K562 (cell line): ENCODE data around the gene ZNF581.

Experiments used
- POLR2AphosphoS5 ChIP-seq: IDR thresholded peaks from 2 replicates; pipeline ENCODE4 v1.6.1; 2011; ENCODE audit warnings: mild to moderate bottlenecking, low read depth, low read length, moderate library complexity; ENCODE audit not compliant: control insufficient read depth, insufficient read depth
- RFX1 ChIP-seq: fragments of 450-650 bp; IDR thresholded peaks from 2 replicates; pipeline ENCODE4 v1.6.1; 2016; ENCODE audit warnings: mild to moderate bottlenecking, moderate library complexity
- SIRT6 ChIP-seq: IDR thresholded peaks from one replicate; pipeline ENCODE4 v1.6.1; 2012; ENCODE audit warnings: low read depth, mild to moderate bottlenecking, control low read depth, inconsistent platforms, low read length, moderate library complexity
- YY1 ChIP-seq, 3 experiments: IDR thresholded peaks; 2 replicates each; pipeline ENCODE4 v1.6.1; 2011; ENCODE audit warnings: low read length in 2 of 3, mild to moderate bottlenecking in 2 of 3, moderate library complexity in 2 of 3, borderline replicate concordance in 1 of 3, control low read depth in 1 of 3, low read depth in 1 of 3; ENCODE audit not compliant: insufficient read depth in 3 of 3, insufficient replicate concordance in 2 of 3, control insufficient read depth in 1 of 3, insufficient read length in 1 of 3; ENCODE audit errors: extremely low read depth in 1 of 3
- ZNF121 ChIP-seq: sonication (generic); formaldehyde crosslinking; conservative IDR thresholded peaks from 2 replicates; pipeline ENCODE4 v1.8.0; 2022; ENCODE audit warnings: missing genetic modification reagents
- TF ChIP-seq, protein P1 (sequence below), 3 experiments: IDR thresholded peaks in 2 of 3; conservative IDR thresholded peaks in 1 of 3; 2 replicates each; pipeline ENCODE4 v1.5.1; 2011 to 2012; ENCODE audit warnings: low read length in 3 of 3, mild to moderate bottlenecking in 3 of 3, control low read depth in 2 of 3, improper control_type of control experiment in 1 of 3, inconsistent platforms in 1 of 3, low read depth in 1 of 3, mixed read lengths in 1 of 3, moderate library complexity in 1 of 3; ENCODE audit not compliant: insufficient read depth in 2 of 3

DNA sequence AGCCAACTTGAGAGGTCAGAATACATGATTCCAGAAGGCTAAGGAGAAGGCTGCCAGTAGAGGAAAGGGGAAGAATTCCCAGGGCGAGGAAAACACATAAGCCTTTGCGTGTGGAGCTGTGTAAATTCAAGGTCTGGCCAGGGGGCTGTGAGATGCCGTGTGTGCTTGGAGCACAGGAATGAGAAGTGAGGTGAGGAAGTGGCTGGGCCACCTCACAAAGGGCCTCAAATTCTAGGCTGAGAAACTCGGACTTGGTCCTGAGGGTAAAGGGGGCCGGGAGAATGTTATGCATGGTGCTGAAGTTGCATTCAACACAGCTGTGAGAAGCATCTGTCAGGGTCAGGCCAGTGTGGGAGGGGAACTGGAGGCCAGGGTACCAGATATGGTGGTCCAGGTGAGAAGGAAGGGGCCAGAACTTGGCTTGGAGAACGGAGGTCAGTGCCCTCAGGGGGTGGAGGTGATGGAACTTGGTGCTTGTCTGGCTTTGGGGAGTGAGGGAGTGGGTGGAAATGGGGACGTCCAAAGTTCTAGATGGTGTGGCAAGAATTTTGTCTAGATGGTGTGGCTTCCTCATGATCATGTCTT lies 7.5 kb upstream of the ZNF581 start:
- no peak for TF ChIP-seq SIRT6
- TF ChIP-seq RFX1, result no peak
- TF ChIP-seq, protein P1, sequence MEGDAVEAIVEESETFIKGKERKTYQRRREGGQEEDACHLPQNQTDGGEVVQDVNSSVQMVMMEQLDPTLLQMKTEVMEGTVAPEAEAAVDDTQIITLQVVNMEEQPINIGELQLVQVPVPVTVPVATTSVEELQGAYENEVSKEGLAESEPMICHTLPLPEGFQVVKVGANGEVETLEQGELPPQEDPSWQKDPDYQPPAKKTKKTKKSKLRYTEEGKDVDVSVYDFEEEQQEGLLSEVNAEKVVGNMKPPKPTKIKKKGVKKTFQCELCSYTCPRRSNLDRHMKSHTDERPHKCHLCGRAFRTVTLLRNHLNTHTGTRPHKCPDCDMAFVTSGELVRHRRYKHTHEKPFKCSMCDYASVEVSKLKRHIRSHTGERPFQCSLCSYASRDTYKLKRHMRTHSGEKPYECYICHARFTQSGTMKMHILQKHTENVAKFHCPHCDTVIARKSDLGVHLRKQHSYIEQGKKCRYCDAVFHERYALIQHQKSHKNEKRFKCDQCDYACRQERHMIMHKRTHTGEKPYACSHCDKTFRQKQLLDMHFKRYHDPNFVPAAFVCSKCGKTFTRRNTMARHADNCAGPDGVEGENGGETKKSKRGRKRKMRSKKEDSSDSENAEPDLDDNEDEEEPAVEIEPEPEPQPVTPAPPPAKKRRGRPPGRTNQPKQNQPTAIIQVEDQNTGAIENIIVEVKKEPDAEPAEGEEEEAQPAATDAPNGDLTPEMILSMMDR (IDR thresholded peaks at IDR 0.05 in 2 of 3, conservative IDR thresholded peaks at IDR 0.05 in 1 of 3; ENCODE audit: insufficient read depth in 2 of 3, low read depth in 1 of 3, low read length in 3 of 3), result no peak
- no peak for TF ChIP-seq YY1 (IDR thresholded peaks at IDR 0.05; ENCODE audit: borderline replicate concordance in 1 of 3, control insufficient read depth in 1 of 3, extremely low read depth in 1 of 3, insufficient read depth in 3 of 3, insufficient read length in 1 of 3, insufficient replicate concordance in 2 of 3, low read depth in 1 of 3, low read length in 2 of 3)
- no peak for TF ChIP-seq ZNF121 (CRISPR knock-in tag)
- no peak for TF ChIP-seq POLR2AphosphoS5
